Measurements from ENCODE around the gene DUSP3. TPM values are rescaled to one million over a fixed set of nuclear protein-coding genes. Genes with fewer than 3 reads are reported as not detected.
A peak's percentile ranks its signal among the peaks of the same experiment; 100 is the strongest.

DUSP3 gene
- total and polyA plus RNA-seq, 2 of the 13 experiments (the other 11 are each of a cell fraction or from before 2014, with no cell fraction given) = 60.0 to 71.5 TPM

GRCh38 chr17:43778337-43779144, at the start of gene DUSP3 (continued):
- TF ChIP-seq ZHX1 (CRISPR knock-in tag; IDR thresholded peaks at IDR 0.05; ENCODE audit: low read depth) (peak; percentile 97), SOX5 (CRISPR knock-in tag; IDR thresholded peaks at IDR 0.05; ENCODE audit: borderline replicate concordance) (no peak; the same call in 1 of the 2 replicates), ZNF253 (CRISPR knock-in tag; IDR thresholded peaks at IDR 0.05; ENCODE audit: borderline replicate concordance) (peak; percentile 88; the same call in 1 of the 2 replicates), FOXA3 (CRISPR knock-in tag; IDR thresholded peaks at IDR 0.05) (peak; percentile 6; the same call in 1 of the 2 replicates), TEAD2 (CRISPR knock-in tag; IDR thresholded peaks at IDR 0.05) (0 out of 2 replicates have a peak, but pooled peaks have one; percentile 49), HMG20B (CRISPR knock-in tag; conservative IDR thresholded peaks at IDR 0.05) (peak; percentile 20; the same call in 1 of the 2 replicates), KAT7 (CRISPR knock-in tag; IDR thresholded peaks at IDR 0.05; ENCODE audit: borderline replicate concordance) (peak; percentile 67), SRSF4 (IDR thresholded peaks at IDR 0.05; ENCODE audit: low read depth, low read length, poor library complexity, severe bottlenecking) (no peak), PBX2 (CRISPR knock-in tag; IDR thresholded peaks at IDR 0.05) (no peak), TARDBP (CRISPR knock-in tag; IDR thresholded peaks at IDR 0.05) (0 out of 2 replicates have a peak, but pooled peaks have one; percentile 35), MTF1 (CRISPR knock-in tag; IDR thresholded peaks at IDR 0.05) (no peak), TRIM22 (IDR thresholded peaks at IDR 0.05) (no peak), E2F5 (CRISPR knock-in tag; conservative IDR thresholded peaks at IDR 0.05) (no peak; the same call in 1 of the 2 replicates), EP300 (IDR thresholded peaks at IDR 0.05; ENCODE audit: low read depth in 2 of 2, low read length in 2 of 2) (0 out of 4 replicates have a peak, but pooled peaks of 1 of the 2 experiments have one; percentile 29), EP300 (CRISPR knock-in tag; IDR thresholded peaks at IDR 0.05; ENCODE audit: borderline replicate concordance) (0 out of 2 replicates have a peak, but pooled peaks have one; percentile 31), ZNF484 (CRISPR knock-in tag; IDR thresholded peaks at IDR 0.05; ENCODE audit: borderline replicate concordance, low read depth) (0 out of 2 replicates have a peak, but pooled peaks have one; percentile 77), DNMT3B (CRISPR knock-in tag; conservative IDR thresholded peaks at IDR 0.05) (peak; percentile 36; the same call in 1 of the 2 replicates), MXI1 (IDR thresholded peaks at IDR 0.05; ENCODE audit: borderline replicate concordance, low read depth, low read length) (peak; percentile 93), SYNCRIP (IDR thresholded peaks at IDR 0.05; ENCODE audit: insufficient read depth, low read depth, low read length) (no peak), ZNF660 (CRISPR knock-in tag; IDR thresholded peaks at IDR 0.05; ENCODE audit: borderline replicate concordance, low read depth) (no peak), KDM5B (CRISPR knock-in tag; IDR thresholded peaks at IDR 0.05; ENCODE audit: borderline replicate concordance) (peak; percentile 79), ZNF337 (CRISPR knock-in tag; IDR thresholded peaks at IDR 0.05; ENCODE audit: borderline replicate concordance, low read depth) (peak; percentile 45; the same call in 1 of the 2 replicates), IRF2 (CRISPR knock-in tag; IDR thresholded peaks at IDR 0.05) (peak; percentile 48; the same call in 1 of the 2 replicates), ERF (CRISPR knock-in tag; IDR thresholded peaks at IDR 0.05) (peak; percentile 79; the same call in 1 of the 2 replicates)
